ENCODE data around the gene ABHD11.

ABHD11 gene

DNA sequence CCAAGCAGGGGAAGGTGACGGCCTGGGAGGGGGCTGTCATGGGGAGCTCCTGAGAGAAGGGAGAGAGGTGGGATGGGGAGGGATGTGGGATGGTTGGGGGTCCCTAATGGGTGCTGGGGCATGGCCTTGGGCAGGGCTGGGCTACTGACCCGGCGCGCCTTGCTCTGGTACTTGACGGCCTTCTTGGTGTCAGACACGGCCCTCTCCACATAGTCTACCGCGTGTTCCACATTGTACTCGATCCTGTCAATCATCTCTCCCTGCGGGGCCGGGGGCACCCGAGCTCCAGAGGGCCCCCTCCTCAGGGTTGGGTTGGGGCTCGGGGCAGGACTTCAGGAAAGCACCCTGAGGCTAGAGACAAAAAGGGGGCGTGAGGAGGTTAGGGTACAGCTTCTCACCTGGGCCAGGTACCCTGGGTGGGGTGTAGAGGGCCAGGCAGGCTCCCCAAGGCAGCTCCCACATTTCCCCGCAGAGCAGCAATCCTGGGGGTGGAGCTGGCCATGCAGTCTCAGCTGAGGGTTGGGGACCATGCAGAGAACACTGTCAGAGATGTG lies 37.9 kb downstream of the ABHD11 start:
- DNase-seq = no peak

DNA sequence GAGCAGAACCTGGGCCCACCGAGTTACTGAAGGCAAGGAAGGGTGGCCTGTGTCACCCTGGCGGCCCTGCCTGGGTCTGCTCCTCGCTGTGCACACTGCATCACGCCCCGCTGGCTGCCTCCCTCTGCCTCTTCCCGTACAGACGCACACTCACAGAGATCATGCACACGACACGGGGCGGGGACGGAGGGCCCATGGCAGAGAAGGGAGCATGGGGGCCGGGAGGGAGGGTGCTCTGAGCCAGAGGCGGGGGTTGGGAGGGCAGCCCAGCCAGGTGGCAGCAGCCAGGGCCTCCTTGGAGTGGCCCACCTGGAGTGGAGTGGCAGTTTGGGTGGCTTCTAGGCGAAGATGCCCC lies 38.6 kb downstream of the ABHD11 start:
- DNase-seq = no peak

DNA sequence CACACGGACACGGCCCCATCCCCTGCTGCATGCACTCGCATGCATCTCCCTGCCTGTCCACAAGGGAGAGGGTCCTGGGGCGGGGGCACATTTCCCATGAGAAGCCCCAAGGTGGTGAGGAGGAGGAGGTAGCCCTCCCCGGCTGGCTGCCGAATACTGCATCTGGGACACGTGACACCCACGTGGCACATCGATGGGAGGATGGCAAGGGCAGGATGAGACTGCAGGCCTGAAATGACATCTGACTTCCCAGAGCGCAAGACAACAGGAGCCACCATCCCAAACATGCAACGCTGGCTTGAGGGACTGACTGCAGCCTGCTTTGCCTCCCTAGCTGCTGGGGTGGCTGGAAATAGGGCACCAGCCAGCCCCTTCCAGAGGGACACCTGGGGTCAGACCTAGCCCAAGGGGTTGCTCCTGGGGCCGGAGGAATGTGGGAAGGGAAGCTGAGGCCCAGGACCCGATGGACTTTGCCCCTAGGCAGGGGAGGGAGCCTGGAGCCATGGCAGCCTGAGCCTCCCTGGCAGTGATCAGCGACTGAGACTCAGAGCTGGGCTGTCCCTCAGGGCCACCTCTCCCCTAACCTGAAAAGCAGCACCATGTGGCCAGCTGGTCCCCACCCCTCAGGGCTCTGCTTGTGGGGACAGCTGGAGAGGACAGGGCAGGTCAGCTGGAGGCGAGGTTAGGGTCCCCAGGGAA lies 39.1 kb downstream of the ABHD11 start:
- DNase-seq = no peak

DNA sequence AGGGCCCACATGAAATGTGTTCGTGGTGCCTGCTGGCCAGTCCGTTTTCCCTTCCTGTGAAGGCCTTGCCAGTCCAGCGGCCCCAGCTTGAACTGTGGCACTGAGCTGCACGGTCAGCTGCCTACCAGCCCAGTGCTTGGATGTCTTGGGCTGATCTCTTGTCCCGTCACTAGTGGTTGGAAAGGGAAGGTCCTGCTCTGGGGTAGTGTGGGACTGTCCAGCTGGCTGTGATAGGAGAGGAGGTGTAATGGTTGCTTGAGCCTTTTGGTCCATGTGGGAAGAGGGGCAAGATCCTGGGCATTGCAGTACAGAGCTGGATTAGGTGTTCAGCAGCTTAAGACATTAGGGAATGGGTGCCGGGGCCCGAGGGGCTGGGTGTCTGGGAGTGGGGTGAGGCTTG lies 40.2 kb downstream of the ABHD11 start:
- DNase-seq = no peak

DNA sequence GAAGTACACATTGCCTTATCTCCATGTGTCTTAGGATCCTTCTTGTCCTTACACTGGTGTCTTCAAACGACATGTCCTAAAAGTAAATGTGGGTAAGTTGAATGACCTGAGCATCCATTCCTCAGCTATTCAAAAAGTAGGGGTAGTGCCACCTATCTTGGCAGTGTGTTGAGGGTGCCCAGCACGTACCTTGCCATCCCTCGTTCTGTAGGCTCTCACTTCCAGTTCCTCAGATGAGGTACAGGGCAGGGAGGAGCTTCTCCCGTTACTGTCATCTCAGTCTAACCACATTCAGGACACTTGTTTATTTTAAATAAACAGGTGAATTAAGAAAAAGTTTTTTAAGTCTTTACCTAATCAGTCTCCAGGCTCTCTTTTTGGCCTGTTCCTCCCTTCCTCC lies 42.2 kb downstream of the ABHD11 start:
- no peak for DNase-seq

DNA sequence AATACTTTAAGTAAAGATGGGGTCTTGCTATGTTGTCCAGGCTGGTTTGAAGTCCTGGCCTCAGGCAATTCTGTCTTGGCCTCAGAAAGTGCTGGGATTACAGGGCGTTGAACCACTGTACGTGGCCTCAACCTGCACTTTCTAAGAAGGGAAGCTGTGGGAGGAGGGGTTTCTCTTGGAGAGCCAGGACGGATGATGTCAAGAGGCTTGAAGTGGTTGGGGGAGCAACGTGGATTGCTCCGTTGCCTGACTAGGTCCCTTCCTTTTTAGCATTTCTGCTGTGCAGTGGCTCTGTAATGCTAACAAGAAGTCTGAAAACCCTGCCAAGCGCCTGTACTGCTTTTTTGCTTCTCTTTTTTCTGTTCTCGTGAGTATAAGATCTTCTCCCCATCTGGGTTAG lies 48.0 kb downstream of the ABHD11 start:
- DNase-seq = no peak

DNA sequence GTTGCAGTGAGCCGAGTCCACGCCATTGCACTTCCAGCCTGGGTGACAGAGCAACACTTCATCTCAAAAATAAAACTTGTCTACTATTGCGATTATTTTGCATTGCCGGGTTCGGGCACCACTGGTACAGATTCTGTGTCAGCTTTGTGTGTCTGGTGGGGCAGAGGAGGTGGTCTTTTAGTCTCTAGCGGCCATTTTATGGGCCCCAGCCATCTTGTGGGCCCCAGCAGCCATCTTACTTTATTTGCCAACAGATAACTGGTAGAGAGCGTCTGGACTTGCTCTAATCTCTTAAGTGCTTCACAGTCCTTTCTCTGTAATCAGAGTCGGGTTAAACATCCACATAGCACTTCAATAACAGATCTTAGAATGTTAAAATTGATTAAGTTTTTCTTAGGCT lies 50.3 kb downstream of the ABHD11 start:
- no peak for DNase-seq
